GM23248 (cell line): Measurements from ENCODE around the gene RASA2.

Experiments
- EZH2 ChIP-seq: fragments of 200-600 bp; sonication (generic); IDR thresholded peaks from 2 replicates; pipeline ENCODE4 v1.6.1; 2018; ENCODE audit warnings: antibody characterized with exemption, mild to moderate bottlenecking; ENCODE audit not compliant: insufficient read depth, poor library complexity, severe bottlenecking
- EZH2phosphoT487 ChIP-seq: fragments of 200-600 bp; sonication (generic); IDR thresholded peaks from 2 replicates; pipeline ENCODE4 v1.6.1; 2018; ENCODE audit warnings: antibody characterized with exemption, moderate library complexity, mild to moderate bottlenecking, low read depth; ENCODE audit not compliant: insufficient read depth

DNA sequence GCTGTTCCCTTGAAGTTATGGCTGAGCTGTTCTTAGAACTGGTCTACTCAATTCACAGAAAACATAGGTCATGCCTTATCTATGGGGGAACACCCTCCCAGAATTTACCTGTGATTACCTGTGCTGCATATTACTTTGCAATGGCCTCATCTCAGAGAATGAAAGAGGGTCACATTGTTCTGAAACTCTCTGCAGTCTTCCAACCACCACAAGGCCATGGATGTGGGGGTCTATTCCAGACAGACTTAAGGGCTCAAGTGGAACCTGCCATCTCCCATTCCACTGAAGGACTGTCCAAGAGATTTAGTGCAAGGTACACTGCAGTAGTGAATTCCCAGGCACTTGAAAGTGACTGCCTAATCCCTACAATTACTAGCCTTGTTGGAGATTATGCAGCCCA lies 40.1 kb upstream of the RASA2 start:
- TF ChIP-seq EZH2phosphoT487 (no peak), EZH2 (no peak)
